GM18909 (cell line): Measurements from ENCODE around the gene ASB4.
"Not testable (repeated sequence)": the region's sequence is repeated elsewhere in the genome, so short reads cannot be mapped to it uniquely, and the experiment has no call there.

Experiments
- ATAC-seq: cut with Tn5 transposase; IDR thresholded peaks from one replicate; pipeline ENCODE4 v1.9.1; 2021; ENCODE audit warnings: mild to moderate bottlenecking; ENCODE audit not compliant: unreplicated experiment, poor library complexity

The ASB4 gene, protein sequence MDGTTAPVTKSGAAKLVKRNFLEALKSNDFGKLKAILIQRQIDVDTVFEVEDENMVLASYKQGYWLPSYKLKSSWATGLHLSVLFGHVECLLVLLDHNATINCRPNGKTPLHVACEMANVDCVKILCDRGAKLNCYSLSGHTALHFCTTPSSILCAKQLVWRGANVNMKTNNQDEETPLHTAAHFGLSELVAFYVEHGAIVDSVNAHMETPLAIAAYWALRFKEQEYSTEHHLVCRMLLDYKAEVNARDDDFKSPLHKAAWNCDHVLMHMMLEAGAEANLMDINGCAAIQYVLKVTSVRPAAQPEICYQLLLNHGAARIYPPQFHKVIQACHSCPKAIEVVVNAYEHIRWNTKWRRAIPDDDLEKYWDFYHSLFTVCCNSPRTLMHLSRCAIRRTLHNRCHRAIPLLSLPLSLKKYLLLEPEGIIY

DNA sequence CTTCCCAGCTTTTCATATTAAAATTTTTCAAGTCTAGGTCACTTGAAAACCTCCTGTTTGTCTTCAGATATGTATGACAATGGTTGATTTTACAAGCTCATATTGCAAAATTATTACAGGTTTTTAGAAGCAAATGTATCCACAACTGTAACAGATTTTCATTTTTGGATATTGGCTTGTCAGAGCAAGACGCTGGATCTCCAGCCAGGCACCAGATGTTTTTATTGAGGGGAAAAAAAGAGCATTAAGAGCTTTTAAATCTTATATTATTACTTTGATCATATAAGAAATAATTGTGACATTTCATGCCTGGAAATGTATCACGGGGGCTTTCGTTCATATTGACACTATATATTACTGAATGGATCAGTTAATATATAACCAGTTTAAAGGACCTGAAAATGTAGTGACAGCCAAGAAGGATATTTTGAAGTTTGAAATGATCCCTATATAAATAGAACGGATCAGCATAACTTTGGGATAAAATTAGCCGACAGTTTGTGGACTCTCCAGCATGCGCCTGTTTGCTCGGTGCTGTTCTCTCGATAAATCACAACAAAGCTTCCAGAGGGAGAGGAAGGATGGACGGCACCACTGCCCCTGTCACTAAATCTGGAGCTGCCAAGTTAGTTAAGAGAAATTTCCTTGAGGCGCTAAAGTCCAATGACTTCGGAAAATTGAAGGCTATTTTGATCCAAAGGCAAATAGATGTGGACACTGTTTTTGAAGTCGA lies at the start of gene ASB4:
Gene ASB4, plus strand, starts transcription at position 553 of the 733 bp plus-strand sequence. Its CDS starts 29 bp downstream, at position 582.
- no peak for ATAC-seq

DNA sequence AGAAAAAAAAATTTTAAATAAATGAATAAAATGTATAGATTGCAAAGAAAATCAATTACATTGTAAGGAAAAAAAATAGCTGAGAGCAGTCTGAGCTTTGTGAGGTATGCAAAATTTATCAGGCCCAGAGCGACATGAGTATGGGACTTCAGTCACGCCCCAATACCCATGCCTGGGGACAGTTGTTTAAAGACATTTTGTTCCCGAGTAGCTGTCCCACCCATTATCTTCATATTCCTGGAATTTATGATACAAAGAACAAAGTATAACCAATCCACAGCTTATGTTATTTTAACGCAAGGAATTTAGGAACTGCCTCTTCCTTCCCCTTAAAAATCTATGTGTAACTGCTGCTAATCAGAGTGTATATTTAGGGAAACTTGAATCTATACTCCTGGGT lies 49.3 kb upstream of the ASB4 start:
- no peak for ATAC-seq

DNA sequence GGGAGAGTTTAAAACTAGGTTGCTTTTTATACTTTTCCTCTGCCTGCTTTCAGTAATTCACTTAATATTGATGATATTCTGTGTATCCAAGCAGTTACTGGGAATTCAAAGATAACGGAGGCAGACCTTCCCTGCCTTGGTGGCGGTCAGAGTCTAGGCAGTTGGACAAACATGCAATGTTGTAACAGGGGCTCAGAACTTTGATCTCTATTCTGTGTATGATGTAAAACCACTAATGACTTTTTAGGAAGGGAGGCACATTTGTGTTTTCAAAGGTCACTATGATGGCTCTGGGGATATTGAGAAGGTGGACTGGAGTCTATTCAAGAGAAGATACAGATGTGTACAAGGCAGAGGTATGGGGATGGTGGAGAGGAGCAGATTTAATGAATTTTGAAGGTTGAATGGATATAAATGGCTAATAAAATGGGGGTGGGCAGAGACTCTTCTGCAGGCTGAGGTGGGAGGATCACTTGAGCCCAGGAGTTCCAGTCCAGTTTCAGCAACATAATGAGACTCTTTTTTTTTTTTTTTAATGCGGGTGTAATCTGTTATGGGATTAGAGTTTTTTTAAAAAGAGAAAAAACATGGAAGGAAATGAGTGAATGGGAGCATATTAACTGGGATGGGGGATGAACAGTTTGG lies 45.2 kb upstream of the ASB4 start:
- ATAC-seq, result no peak

DNA sequence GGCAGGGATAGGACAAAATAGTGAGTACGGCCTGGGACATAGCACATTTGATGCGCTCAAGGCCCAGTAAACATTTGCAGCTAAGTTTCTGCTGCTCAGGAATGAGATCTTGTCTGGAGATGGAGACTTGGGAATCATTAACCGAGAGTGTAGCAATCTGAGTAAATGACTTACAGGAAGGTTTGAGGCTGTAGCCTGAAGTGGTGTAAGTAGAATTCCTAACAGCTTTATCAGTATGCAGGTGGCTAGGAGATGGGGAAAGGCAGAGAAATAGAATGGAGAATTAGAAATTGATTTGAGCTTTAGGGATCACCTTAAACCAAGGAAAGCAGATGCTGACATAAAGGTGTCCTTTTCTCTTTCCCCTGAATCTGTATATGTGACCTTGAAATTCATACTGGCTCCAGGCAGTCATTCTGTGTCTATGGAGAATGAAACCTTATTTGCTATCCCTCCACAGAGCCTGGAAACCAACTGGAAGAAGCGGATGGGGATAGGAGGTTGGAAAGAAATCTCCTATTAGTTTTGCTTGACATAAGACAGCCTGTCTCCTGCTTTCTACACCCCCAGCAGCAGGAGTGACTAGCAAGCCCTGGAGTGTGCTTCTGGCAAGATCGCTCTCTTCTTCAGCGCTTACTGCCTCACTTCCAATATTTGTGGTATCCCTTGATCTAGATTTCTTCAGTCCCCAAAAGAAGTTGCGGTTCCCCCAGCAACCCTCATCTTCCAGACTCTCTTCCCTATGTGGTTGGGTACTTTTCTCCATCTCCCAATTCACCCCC lies 44.5 kb upstream of the ASB4 start:
- peak; percentile 44 for ATAC-seq

DNA sequence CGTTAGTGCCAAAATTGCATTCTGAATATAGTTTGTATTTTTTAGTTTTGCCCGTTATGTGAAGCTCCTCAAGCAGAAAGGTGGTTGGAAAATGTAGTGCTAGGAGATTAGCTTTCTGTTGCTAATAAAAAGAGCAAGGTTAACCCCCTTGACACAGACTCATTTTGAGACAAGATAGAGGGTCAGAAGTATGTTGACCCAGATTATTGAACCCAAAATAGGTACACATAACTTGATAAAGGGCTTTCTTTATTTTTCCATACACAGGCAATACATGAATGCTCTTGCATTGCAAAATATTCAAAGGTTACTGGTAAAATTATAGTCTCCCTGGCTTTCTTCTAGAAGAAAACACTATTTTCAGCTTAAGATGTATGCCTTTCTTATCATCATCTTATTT lies 40.9 kb upstream of the ASB4 start:
- ATAC-seq, result no peak

DNA sequence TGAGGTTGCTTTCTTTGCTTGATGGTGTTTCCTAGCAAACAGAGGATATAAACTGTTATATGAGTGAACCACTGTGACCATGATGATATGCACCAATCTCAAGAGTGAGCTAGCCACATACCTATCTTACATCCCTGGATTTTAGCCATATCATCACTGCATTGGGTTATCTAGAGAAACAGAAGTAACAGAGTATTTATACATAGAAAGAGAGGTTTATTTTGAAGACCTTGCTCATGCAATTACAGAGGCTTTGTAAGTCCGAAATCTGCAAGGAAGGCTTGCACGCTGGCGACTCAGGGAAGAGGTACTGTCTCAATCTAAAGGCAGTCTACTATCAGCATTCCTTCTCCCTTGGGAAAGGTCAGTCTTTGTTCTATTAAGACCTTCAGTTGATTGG lies 39.1 kb upstream of the ASB4 start:
- no peak for ATAC-seq

DNA sequence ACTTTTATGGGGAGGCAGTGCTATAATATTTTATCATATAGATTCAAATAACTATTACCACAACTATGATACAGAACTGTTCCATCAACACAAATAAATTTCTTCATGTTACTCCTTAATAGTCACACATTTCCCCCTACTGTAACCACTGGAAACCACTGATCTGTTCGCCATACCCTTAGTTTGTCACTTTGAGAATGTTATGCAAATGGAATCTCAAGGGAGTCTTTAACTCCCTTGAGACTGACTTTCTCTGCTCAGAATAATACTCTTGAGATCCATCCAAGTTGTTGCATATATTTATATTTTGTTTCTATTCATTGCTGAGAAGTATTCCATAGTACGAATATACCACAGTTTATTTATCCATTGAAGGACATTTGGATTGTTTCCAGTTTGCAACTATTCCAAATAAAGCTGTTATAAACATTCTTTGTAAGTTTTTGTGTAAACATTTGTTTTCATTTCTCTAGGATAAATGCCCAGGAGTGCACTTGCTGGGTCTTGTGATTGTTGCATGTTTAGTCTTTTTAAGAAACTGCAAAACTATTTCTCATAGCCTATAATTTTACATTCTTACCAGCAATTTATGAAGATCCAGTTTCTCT lies 31.2 kb upstream of the ASB4 start:
- ATAC-seq, result peak; percentile 66

DNA sequence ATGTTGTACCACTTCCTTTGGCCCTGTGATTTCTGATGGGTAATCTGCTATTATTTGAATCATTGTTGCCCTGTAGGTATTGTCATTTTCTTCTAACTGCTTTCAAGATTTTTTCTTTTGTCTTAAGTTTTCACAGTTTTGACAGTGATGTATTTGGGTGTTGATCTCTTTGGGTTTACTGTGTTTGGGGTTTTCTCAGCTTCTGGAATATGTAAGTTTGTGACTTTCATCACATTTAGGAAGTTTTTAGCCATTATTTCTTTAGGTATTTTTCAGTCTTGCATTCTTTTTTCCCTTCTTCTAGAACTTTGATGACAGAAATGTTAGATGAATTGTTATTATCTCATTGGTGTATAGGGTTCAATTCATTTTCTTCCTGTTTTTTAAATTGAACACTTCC lies 27.8 kb upstream of the ASB4 start:
- ATAC-seq, result no peak

DNA sequence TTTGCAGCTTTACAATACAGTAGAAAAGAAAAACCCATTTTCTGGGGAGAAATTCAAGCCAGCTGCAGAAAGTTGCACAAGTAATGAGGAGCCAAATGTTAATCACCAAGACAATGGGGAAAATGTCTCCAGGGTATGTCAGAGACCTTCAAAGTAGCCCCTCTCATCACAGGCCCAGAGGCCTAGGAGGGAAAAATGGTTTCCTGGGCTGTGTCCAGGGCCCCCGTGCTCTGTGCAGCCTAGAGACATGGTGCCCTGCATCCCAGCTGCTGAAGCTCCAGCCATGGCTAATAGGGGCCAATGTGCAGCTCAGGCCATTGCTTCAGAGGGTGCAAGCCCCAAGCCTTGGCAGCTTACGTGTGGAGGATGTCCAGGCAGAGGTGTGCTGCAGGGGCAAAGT lies 25.1 kb upstream of the ASB4 start:
- not testable (repeated sequence) for ATAC-seq

DNA sequence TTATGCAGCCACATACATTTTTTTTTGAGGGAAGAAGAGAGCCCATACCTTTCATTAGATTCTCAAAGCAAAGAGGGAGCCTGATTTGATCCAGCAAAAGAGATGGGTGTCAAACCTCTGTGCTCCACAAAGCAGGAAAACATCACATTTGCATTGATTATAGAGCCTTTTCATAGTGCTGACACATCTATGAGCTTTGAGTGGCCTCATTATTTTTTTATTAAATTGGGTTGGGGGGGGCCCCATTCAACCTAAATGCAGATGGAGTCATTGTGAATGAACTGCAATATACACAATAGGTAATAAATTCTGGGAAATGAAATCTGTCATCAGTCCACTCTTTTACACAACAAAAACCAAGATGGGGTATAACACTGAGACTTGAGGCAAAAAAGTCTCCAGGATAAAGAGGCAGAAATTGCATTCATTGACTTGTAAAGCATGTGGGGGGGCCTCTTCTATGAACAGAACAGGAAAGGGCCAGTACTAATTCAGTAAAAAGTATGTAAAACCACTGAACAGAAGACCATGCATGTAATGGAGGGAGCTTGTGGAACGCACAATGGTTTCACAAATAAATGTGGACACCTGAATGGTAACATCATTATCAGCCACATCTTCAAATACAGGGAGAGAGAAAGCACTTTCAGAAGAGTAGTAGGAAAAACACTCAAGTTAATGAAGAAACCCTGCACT lies 17.7 kb upstream of the ASB4 start:
- ATAC-seq, result no peak

DNA sequence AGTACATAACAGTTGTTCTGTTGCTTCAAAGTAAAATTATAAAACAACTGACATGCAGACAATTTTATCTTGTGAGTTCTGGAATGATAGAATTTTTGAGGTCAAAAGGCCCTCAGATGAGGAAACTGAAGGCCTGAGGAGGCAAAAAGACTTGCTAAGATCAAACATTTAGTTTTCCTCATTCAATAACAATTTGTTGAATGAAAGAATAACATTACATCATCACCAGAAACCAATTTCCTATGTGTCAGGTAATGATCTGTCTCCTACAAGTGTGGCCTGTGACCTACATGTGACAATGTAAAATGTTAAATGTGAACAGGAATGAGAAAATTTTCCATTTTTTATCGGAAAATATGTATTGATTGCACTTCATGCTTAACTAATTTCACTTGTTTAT lies 16.6 kb upstream of the ASB4 start:
- no peak for ATAC-seq

DNA sequence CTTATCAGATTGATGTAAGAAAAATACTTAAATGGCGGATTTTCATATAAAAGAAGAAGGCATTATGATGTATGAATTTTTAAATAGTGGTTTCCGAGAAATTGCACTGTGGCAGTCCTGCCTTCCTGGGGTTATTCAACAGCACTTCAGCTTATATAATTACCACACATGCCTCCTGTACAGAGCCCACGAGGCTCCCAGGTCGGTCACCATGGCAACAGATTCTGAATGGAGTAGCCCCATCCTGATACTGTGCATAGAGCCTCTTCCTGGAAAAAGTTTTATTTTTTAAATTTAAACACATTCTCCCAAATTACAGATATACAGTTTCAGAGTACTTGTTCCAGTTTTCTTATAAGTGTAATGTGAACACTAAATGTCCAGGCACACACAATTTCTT lies 15.9 kb upstream of the ASB4 start:
- ATAC-seq, result no peak

DNA sequence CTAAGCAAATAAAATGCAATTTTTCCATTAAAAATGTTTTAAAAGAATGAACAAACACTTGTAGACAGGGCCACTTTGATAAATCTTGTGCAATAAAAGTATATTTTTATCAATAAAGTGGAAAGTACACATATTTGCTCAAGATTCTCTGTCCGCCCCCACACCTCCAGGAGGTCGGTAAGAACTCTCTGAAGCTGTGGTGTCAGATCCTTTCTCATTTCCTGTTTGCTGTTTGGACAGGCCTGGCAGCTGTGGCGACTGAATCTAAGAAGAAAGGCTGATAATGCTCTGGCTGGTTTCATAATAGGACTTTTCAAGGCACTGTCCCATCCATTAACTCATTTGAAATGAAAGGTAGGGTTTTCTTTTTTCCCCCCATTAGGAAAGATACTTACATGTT lies 15.3 kb upstream of the ASB4 start:
- ATAC-seq, result peak; percentile 100

DNA sequence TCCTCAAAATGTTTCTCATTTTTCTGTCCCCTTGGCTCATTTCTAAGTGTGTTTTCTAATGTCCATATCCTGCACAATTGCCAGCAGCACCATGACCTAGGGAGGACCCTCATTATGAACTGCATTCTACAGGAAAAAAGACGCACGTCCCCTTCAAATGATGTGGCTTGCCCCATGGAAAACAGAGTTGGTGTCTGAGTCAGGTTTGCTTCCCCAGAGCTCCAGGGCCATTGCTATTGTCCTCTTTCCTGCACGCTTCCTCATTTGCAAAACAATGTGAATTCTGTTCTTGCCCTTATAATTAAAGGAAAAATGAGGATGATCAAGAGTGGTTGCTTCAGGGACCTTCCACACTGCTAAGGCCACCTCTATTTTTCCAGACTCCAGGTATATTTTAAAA lies 14.7 kb upstream of the ASB4 start:
- no peak for ATAC-seq

DNA sequence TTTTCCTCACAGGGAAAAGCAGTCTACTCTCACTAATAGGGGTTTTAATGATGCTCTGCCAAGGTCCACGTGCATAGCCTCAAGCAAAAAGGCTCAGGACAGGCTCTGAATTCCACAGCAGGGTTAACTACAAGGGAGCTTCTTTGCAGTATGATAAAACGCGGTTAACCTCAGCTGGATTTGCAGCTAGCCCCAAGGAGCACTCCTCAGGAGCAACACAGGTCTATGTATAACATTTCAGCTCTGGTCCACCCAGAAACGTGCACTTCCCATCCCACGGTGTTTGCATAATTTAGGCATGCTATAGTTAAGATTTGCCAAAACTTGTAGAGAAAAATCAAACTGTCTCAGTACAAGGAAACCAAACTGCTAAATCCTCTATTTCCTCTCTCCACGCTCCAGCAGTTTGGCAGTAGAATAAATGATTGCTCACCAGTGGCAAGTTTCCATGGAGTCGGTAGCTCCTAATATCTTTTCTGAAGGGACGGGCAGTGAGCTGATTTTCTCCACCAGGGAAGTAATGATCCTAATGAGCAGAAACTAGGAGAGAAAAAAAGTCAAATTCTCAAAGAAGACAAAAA lies 13.1 kb upstream of the ASB4 start:
- ATAC-seq, result no peak

DNA sequence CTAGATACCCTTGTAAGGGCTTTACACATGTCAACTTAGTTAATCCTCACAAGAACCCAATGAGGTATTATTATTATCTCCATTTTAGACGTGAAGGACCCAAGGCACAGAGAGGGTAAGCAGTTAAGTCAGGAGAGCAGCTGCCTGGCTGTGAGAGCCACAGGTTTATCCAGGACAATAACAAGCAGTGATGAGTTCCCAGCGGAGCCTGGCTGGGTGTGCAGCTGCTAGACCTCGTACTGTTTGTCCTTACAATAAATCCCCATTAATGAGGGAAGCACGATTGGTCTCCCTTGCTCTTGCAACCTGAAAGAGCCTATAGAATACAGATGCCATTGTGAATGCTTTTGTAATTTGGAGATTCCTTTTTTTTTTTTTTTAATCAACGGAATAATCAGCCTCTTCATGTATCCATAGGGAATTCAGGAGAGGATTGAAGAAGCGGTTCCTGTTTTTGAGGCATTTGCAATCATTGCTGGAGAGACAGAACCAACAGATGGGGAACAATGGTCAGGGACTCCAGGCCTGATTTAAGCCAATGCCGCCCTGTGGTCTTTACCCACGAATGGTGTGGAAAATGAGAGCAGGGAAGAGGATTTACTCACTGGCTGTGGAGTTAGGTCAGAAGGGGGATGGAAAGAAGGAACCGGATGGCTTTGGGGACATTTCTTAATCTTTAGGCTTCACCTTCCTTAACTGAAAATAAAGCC lies 12.3 kb upstream of the ASB4 start:
- no peak for ATAC-seq

DNA sequence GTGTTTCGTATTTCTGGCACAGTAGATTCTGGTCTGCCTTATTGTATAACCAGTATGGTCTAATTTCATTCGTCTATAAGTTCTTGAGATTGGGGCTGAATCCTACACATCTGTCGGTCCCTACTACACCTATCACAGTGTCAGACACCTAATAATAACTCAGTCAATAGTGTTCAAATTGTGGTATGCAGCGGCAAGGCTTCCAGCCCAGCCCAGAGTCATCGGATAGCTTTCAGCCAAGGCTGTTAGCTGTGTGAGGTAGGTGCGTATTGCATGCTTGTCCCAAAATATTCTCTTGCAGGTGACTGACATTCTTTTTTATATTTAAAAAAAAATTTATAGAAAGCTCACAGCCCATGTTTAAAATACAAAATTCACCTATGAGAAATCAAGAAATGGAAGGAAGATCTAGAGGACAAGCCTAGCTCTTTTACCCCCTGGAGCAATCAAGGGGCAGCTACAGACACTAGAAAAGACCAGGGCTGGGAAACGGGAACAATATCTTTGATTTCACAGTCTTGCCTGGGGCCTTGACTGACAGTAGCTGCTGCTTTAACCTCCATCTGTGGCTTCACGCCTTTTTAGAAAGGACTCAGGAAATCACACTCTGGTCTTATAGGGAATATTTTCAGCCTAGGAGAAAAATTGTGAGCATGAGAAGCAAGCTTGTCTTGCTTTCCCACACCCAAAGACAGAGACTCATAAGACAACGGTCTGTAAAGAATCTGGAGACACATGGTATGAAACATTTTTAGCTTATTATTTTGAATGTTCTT lies 9.5 kb upstream of the ASB4 start:
- ATAC-seq, result no peak
